Measurements from ENCODE around the gene MAMSTR. TPM values are rescaled to one million over a fixed set of nuclear protein-coding genes. Genes with fewer than 3 reads are reported as not detected.

Gene MAMSTR
- total and polyA plus RNA-seq, 10 of the 15 experiments (the other 5 are each of a cell fraction or from before 2014, with no cell fraction given), result 0.04 to 0.73 (median 0.31) TPM; not detected in 1

- TF ChIP-seq JUNB (IDR thresholded peaks at IDR 0.05) (no peak), PKNOX1 (IDR thresholded peaks at IDR 0.05) (no peak), HSF1 (IDR thresholded peaks at IDR 0.05; ENCODE audit: low read depth, low read length) (no peak), MTA3 (IDR thresholded peaks at IDR 0.05; ENCODE audit: borderline replicate concordance, low read length) (no peak), TARDBP (IDR thresholded peaks at IDR 0.05; ENCODE audit: borderline replicate concordance) (no peak), ZSCAN29 (IDR thresholded peaks at IDR 0.05) (no peak), USF1 (IDR thresholded peaks at IDR 0.05; ENCODE audit: borderline replicate concordance, extremely low read length, insufficient read depth, low read depth, low read length) (no peak), MAX (IDR thresholded peaks at IDR 0.05; ENCODE audit: low read depth, low read length) (no peak), SP1 (IDR thresholded peaks at IDR 0.05; ENCODE audit: low read depth, low read length) (no peak), CTCF (IDR thresholded peaks at IDR 0.05 in 2 of 3, conservative IDR thresholded peaks at IDR 0.05 in 1 of 3; ENCODE audit: control insufficient read depth in 2 of 3, extremely low read depth in 1 of 3, insufficient read depth in 1 of 3, low read depth in 3 of 3, low read length in 3 of 3) (peak; percentile 81 to 89 (median 85)), YBX1 (IDR thresholded peaks at IDR 0.05) (no peak)
These were observed 44.4 kb downstream of the MAMSTR start (continued) for GRCh38 chr19:48674921-48675824.
